OCI-LY3 (cell line): Measurements from ENCODE around the gene SH3GLB2.

Source experiments
- CTCF ChIP-seq: fragments of 200-600, 300-600 bp; sonication (generic); IDR thresholded peaks from 2 replicates; pipeline ENCODE4 v1.5.1; 2014; ENCODE audit warnings: antibody characterized with exemption, low read length, low read depth
- EZH2phosphoT487 ChIP-seq: fragments of 200-600 bp; shearing (Covaris generic); IDR thresholded peaks from 2 replicates; pipeline ENCODE4 v1.6.1; 2018; ENCODE audit warnings: antibody characterized with exemption, mixed run types, low read depth

GRCh38 chr9:129009584-129010141, 18.5 kb downstream of the SH3GLB2 start:
- TF ChIP-seq CTCF (no peak), EZH2phosphoT487 (no peak)
